ENCODE data around the gene TTLL10.

Gene TTLL10

DNA sequence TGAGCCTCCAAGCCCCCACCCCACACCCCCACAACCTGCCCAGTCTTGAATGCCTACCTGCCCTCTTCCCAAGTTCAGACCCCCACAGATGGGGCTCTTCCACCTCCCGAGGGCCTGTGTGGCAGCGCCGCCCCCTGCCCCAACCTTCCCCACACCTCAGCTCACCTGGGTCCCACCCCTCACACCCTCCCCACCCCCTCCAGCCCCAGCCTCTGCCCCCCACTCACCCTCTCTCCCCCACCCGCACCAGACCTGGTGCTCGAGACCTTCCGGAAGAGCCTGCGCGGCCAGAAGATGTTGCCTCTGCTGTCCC lies 23.5 kb downstream of the TTLL10 start:
- H3K36me3 ChIP-seq (ENCODE audit: insufficient read depth) = no peaks in the 10 kb centered on the region
- peaks cover 56% of the 10 kb centered on the region for H3K27me3 ChIP-seq (ENCODE audit: insufficient read depth, low read depth)
- H3K4me2 ChIP-seq = no peak overlapping the region
- H3K4me1 ChIP-seq (ENCODE audit: low read depth, poor library complexity, severe bottlenecking) = no peaks in the 10 kb centered on the region
- H4K20me1 ChIP-seq (ENCODE audit: insufficient read depth) = no peaks in the 10 kb centered on the region
- H3K27ac ChIP-seq = no peak overlapping the region
- no peaks in the 10 kb centered on the region for H3K79me2 ChIP-seq (ENCODE audit: insufficient read depth, low read depth)
- H2AFZ ChIP-seq (ENCODE audit: low read depth) = no peak overlapping the region
- TF ChIP-seq, protein P1, sequence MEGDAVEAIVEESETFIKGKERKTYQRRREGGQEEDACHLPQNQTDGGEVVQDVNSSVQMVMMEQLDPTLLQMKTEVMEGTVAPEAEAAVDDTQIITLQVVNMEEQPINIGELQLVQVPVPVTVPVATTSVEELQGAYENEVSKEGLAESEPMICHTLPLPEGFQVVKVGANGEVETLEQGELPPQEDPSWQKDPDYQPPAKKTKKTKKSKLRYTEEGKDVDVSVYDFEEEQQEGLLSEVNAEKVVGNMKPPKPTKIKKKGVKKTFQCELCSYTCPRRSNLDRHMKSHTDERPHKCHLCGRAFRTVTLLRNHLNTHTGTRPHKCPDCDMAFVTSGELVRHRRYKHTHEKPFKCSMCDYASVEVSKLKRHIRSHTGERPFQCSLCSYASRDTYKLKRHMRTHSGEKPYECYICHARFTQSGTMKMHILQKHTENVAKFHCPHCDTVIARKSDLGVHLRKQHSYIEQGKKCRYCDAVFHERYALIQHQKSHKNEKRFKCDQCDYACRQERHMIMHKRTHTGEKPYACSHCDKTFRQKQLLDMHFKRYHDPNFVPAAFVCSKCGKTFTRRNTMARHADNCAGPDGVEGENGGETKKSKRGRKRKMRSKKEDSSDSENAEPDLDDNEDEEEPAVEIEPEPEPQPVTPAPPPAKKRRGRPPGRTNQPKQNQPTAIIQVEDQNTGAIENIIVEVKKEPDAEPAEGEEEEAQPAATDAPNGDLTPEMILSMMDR (conservative IDR thresholded peaks at IDR 0.05; ENCODE audit: low read depth, low read length) = no peak
- H3K4me3 ChIP-seq (IDR thresholded peaks at IDR 0.05; ENCODE audit: insufficient read depth, low read depth, low read length) = no peak overlapping the region
- H3K9ac ChIP-seq = no peak overlapping the region

DNA sequence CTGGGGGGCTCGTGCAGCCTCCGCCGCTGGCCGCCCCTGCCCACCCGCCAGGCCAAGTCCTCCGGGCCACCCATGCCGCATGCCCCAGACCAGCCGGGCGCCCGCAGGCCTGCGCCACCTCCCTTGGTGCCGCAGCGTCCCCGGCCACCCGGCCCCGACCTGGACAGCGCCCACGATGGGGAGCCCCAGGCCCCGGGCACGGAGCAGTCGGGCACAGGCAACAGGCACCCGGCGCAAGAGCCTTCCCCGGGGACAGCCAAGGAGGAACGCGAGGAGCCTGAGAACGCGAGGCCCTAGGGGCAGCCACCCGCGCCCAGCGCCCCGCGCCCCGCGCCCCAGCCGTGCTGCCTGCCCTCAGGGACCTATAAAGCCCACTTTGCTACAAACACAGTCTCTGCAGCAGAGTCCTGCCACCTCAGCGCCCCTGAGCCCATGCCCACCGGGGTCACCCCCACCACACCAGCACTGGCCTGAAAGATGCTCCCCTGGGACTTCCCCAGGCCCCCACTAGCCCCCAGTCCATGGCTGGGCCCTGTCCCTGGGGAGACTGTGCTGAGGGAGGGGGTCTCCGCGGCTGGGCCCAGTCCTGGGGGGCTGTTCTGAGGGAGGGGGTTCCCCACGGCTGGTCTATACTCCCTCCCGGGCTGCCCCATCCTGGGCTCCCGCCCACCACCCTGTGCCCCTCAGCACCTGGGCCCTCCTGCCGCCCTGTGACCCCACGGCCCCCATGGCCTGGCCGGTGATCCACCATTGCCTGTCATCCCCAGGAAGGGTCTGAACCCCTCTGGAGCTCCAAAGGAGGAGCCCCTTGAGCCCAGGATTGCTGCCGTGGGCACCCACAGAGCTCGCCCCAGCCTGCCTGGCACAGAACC lies 24.1 kb downstream of the TTLL10 start:
- Histone ChIP-seq H4K20me1 (ENCODE audit: insufficient read depth) (no peaks in the 10 kb centered on the region), H3K27me3 (ENCODE audit: insufficient read depth, low read depth) (peaks cover 51% of the 10 kb centered on the region), H3K9ac (no peak overlapping the region), H3K4me3 (IDR thresholded peaks at IDR 0.05; ENCODE audit: insufficient read depth, low read depth, low read length) (no peak overlapping the region), H3K4me2 (no peak overlapping the region), H3K27ac (no peak overlapping the region), H3K36me3 (ENCODE audit: insufficient read depth) (no peaks in the 10 kb centered on the region), H2AFZ (ENCODE audit: low read depth) (no peak overlapping the region), H3K4me1 (ENCODE audit: low read depth, poor library complexity, severe bottlenecking) (no peaks in the 10 kb centered on the region), H3K79me2 (ENCODE audit: insufficient read depth, low read depth) (no peaks in the 10 kb centered on the region)
- TF ChIP-seq, protein P1 (conservative IDR thresholded peaks at IDR 0.05; ENCODE audit: low read depth, low read length) = no peak

DNA sequence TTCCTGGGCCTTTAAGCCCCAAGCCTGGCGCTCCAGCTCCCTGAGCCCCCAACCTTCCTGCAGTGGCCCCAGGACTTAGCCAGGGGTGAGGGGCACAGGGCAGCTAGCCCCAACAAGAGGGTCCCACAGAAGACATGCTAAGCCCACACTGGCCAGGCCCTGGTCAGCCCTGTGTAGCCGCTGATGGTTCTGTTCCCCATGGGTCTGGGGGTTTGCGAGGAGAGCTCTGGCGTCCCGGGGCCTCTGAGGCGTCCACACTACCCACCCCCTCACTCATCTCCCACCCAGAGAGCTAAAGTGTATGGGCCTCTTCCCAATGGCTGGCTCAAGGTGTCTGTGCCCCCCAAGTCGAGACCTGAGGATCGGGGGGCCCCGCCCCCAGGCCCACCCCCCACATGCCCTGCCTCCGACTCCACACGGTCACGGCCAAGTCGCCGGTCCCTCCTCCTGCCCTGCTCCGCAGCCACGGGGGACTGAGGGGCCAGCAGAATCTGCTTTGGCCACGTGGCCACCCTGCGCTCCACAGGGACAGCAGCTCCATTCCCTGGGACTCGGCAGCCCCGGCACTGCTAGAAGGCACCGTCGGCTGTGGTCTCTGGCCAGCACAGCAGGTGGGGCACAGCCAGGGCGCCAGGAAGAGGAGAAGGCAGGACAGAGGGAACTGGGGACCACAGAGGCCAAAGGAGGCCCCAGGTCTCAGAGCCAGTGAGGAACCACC lies 24.9 kb downstream of the TTLL10 start:
- no peaks in the 10 kb centered on the region for H3K79me2 ChIP-seq (ENCODE audit: insufficient read depth, low read depth)
- H3K27me3 ChIP-seq (ENCODE audit: insufficient read depth, low read depth) = peaks cover 55% of the 10 kb centered on the region
- H3K4me2 ChIP-seq = no peak overlapping the region
- no peaks in the 10 kb centered on the region for H3K4me1 ChIP-seq (ENCODE audit: low read depth, poor library complexity, severe bottlenecking)
- no peaks in the 10 kb centered on the region for H4K20me1 ChIP-seq (ENCODE audit: insufficient read depth)
- no peaks in the 10 kb centered on the region for H3K36me3 ChIP-seq (ENCODE audit: insufficient read depth)
- no peak overlapping the region for H2AFZ ChIP-seq (ENCODE audit: low read depth)
- H3K4me3 ChIP-seq (IDR thresholded peaks at IDR 0.05; ENCODE audit: insufficient read depth, low read depth, low read length) = no peak overlapping the region
- TF ChIP-seq, protein P1 (conservative IDR thresholded peaks at IDR 0.05; ENCODE audit: low read depth, low read length) = no peak
- no peak overlapping the region for H3K9ac ChIP-seq
- H3K27ac ChIP-seq = no peak overlapping the region

DNA sequence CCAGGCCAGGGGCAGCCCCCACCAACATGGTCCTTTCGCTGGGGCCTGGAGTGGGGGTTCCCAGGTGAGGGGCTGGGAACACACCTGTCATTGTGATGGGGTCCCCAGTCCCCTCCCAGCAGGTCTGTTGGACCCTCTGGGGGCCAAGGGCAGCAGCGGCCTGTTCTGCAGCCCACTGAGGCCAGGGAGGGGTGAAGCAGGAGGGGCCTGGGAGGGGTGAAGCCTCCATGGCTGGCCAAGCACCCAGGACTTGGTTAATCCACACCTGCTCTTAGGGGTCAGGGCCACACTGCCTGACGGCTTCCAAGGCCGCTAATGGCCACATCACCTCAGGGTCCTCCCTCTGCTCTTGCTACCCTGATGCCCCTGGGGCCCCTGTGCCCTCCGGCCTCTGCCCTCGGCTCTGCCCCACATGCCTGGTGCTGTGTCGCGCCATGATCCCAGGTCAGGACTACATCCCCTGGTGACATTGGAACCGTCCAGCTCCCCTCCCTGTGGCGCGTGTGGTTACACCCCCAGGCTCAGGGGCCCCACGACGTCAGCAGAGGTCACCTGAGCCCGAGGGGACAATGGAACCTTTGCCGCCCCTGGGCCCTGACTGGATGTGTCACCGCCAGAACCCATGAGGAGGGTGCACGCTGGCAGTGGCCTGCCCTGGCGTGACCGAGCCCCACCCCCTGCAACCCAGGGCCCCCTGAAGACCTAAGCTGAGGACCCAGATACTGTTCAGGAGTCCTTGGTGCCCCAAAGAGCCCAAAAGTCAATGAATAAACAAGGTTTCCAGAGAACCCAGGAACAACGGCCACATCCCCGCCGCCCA lies 25.7 kb downstream of the TTLL10 start:
- Histone ChIP-seq H4K20me1 (ENCODE audit: insufficient read depth) (no peaks in the 10 kb centered on the region), H3K27ac (no peak overlapping the region), H3K79me2 (ENCODE audit: insufficient read depth, low read depth) (no peaks in the 10 kb centered on the region), H3K4me3 (IDR thresholded peaks at IDR 0.05; ENCODE audit: insufficient read depth, low read depth, low read length) (no peak overlapping the region), H3K4me1 (ENCODE audit: low read depth, poor library complexity, severe bottlenecking) (no peaks in the 10 kb centered on the region), H3K4me2 (no peak overlapping the region), H3K27me3 (ENCODE audit: insufficient read depth, low read depth) (peaks cover 55% of the 10 kb centered on the region), H3K36me3 (ENCODE audit: insufficient read depth) (no peaks in the 10 kb centered on the region), H2AFZ (ENCODE audit: low read depth) (no peak overlapping the region), H3K9ac (no peak overlapping the region)
- TF ChIP-seq, protein P1 (conservative IDR thresholded peaks at IDR 0.05; ENCODE audit: low read depth, low read length) = no peak
